Urinary bladder (tissue), 4 donors: ENCODE measurements around the gene EEF2. TPM values are rescaled to one million over a fixed set of nuclear protein-coding genes. Genes with fewer than 3 reads are reported as not detected.
A peak's percentile ranks its signal among the peaks of the same experiment; 100 is the strongest.
"Not testable (repeated sequence)": the region's sequence is repeated elsewhere in the genome, so short reads cannot be mapped to it uniquely, and the experiment has no call there.

Experiments
- DNase-seq: peaks from one replicate; pipeline ENCODE4 v3.0.0-alpha.2; 2015; ENCODE audit errors: extremely low spot score
- H3K27ac ChIP-seq: one replicate; pipeline ENCODE4 v1.5.1; 2013; ENCODE audit warnings: low read depth, mild to moderate bottlenecking, moderate library complexity
- H3K36me3 ChIP-seq: one replicate; pipeline ENCODE4 v1.6.1; 2013; ENCODE audit warnings: mild to moderate bottlenecking, moderate library complexity; ENCODE audit not compliant: insufficient read depth
- H3K4me1 ChIP-seq: one replicate; pipeline ENCODE4 v1.6.1; 2013; ENCODE audit warnings: mild to moderate bottlenecking, moderate library complexity; ENCODE audit not compliant: insufficient read depth
- H3K4me3 ChIP-seq: one replicate; pipeline ENCODE4 v1.5.1; 2013; ENCODE audit warnings: low read depth, low read length
- WGBS: extraction: QIAGEN DNeasy Blood & Tissue Kit; methylation state at CpG from one replicate; pipeline ENCODE4 v1.1.7; 2013; 5-methylcytosine and 5-hydroxymethylcytosine counted together
- polyA plus RNA-seq: library from polyadenylated mRNA; stranded (reverse); fragments of 200-250 nt; gene quantifications from one replicate; pipeline ENCODE4 v1.2.3, GENCODE V29; 2013
- total RNA-seq: library from RNA; depleted of rRNA; stranded (reverse); fragments of >200 nt; gene quantifications from one replicate; pipeline ENCODE4 v1.2.3, GENCODE V29; 2014
- donor health status: healthy with polysubstance abuse.
- donor health status: healthy.

Gene EEF2
- total and polyA plus RNA-seq, 2 donors: 1,323 to 1,969 TPM

GRCh38 chr19:4010808-4011110 lies 25.5 kb upstream of the EEF2 start:
- peaks cover 5% of the 10 kb centered on the region for H3K36me3 ChIP-seq
- H3K27ac ChIP-seq: no peak overlapping the region
- no peaks in the 10 kb centered on the region for H3K4me1 ChIP-seq
- no peak for DNase-seq
- 54% methylated on average over 14 of the region's 14 CpGs for WGBS
- no peak overlapping the region for H3K4me3 ChIP-seq

- DNase-seq: no peak
- Histone ChIP-seq H3K36me3 (peaks cover 5% of the 10 kb centered on the region), H3K4me3 (no peak overlapping the region), H3K4me1 (no peaks in the 10 kb centered on the region), H3K27ac (no peak overlapping the region)
- WGBS: 48% methylated on average over 24 of the region's 24 CpGs
Observed at GRCh38 chr19:4009990-4010807, 24.9 kb upstream of the EEF2 start.

GRCh38 chr19:4007836-4008539 lies 22.7 kb upstream of the EEF2 start:
- H3K36me3 ChIP-seq: peaks cover 2% of the 10 kb centered on the region
- no peaks in the 10 kb centered on the region for H3K4me1 ChIP-seq
- no peak for DNase-seq
- under 1% methylated on average over 48 of the region's 55 CpGs for WGBS
- peak overlapping the region; percentile 46 for H3K27ac ChIP-seq
- peak overlapping the region; percentile 96 for H3K4me3 ChIP-seq

GRCh38 chr19:4007021-4007835 lies 22.0 kb upstream of the EEF2 start, which contains the start of gene PIAS4:
Gene PIAS4, plus strand, starts transcription at chr19:4007736. Its CDS starts 25 bp downstream, at chr19:4007761.
- H3K4me1 ChIP-seq: no peaks in the 10 kb centered on the region
- DNase-seq: peak; percentile 75
- peak within 1 kb of the TSS; percentile 96 for H3K4me3 ChIP-seq
- under 1% methylated on average over 91 of the region's 91 CpGs for WGBS
- peak within 1 kb of the TSS; percentile 46 for H3K27ac ChIP-seq
- peaks cover 2% of the 10 kb centered on the region for H3K36me3 ChIP-seq

- H3K27ac ChIP-seq, H3K4me3 ChIP-seq, DNase-seq, H3K4me1 ChIP-seq, H3K36me3 ChIP-seq: not testable (repeated sequence)
- 97% methylated on average over 9 of the region's 9 CpGs for WGBS
Observed at GRCh38 chr19:4005436-4005835, 20.2 kb upstream of the EEF2 start.

GRCh38 chr19:4000798-4001197 lies 15.5 kb upstream of the EEF2 start:
- not testable (repeated sequence) for H3K36me3 ChIP-seq, H3K4me1 ChIP-seq, H3K4me3 ChIP-seq, H3K27ac ChIP-seq, DNase-seq
- 84% methylated on average over 5 of the region's 5 CpGs for WGBS

GRCh38 chr19:3998667-3999412 lies 13.6 kb upstream of the EEF2 start:
- H3K4me1 ChIP-seq, H3K27ac ChIP-seq: not testable (repeated sequence)
- WGBS: 80% methylated on average over 29 of the region's 29 CpGs

GRCh38 chr19:3995607-3996006 lies 10.3 kb upstream of the EEF2 start:
- 80% methylated on average over 6 of the region's 6 CpGs for WGBS
- Histone ChIP-seq H3K4me1 (no peaks in the 10 kb centered on the region), H3K27ac (no peak overlapping the region), H3K36me3 (no peaks in the 10 kb centered on the region), H3K4me3 (no peak overlapping the region)
- DNase-seq: no peak

More at GRCh38 chr19:3998667-3999412, 13.6 kb upstream of the EEF2 start:
- not testable (repeated sequence) for DNase-seq, H3K4me3 ChIP-seq, H3K36me3 ChIP-seq

- H3K27ac ChIP-seq: no peak overlapping the region
- no peak for DNase-seq
- H3K36me3 ChIP-seq: no peaks in the 10 kb centered on the region
- peaks cover 1% of the 10 kb centered on the region for H3K4me1 ChIP-seq
- H3K4me3 ChIP-seq: no peak overlapping the region
- 80% methylated on average over 3 of the region's 3 CpGs for WGBS
Observed at GRCh38 chr19:3990815-3991117, 5.5 kb upstream of the EEF2 start.

GRCh38 chr19:3987619-3988371 lies 2.5 kb upstream of the EEF2 start:
- no peak for DNase-seq
- Histone ChIP-seq H3K36me3 (no peaks in the 10 kb centered on the region), H3K27ac (no peak overlapping the region), H3K4me1 (peaks cover 1% of the 10 kb centered on the region), H3K4me3 (no peak overlapping the region)
- 9% methylated on average over 30 of the region's 30 CpGs for WGBS

- Histone ChIP-seq H3K4me1 (peaks cover 1% of the 10 kb centered on the region), H3K36me3 (peaks cover 9% of the 10 kb centered on the region), H3K4me3 (no peak overlapping the region), H3K27ac (no peak overlapping the region)
- no peak for DNase-seq
- WGBS: 3% methylated on average over 21 of the region's 21 CpGs
Observed at GRCh38 chr19:3986260-3987041, 1.2 kb upstream of the EEF2 start.

GRCh38 chr19:3985643-3986259 lies 488 bp upstream of the EEF2 start:
- WGBS: 5% methylated on average over 19 of the region's 19 CpGs
- Histone ChIP-seq H3K4me1 (peaks cover 1% of the 10 kb centered on the region), H3K4me3 (peak overlapping the region; percentile 6), H3K36me3 (peaks cover 16% of the 10 kb centered on the region), H3K27ac (no peak overlapping the region)
- DNase-seq: no peak
